HG02588 (cell line): ENCODE results near the gene TAOK2.
"Not testable (repeated sequence)": the region's sequence is repeated elsewhere in the genome, so short reads cannot be mapped to it uniquely, and the experiment has no call there.

Source experiments
- ATAC-seq: cut with Tn5 transposase; IDR thresholded peaks from one replicate; pipeline ENCODE4 v1.9.1; 2021; ENCODE audit warnings: mild to moderate bottlenecking, moderate library complexity; ENCODE audit not compliant: unreplicated experiment

Gene TAOK2

GRCh38 chr16:30018731-30019158, 45.1 kb downstream of the TAOK2 start:
- no peak for ATAC-seq

- no peak for ATAC-seq
Measured at GRCh38 chr16:30022887-30023286, 49.2 kb downstream of the TAOK2 start, which contains the start of gene C16orf92. Gene C16orf92, plus strand, starts transcription at chr16:30023198. Its CDS starts 143 bp downstream, at chr16:30023341.

- ATAC-seq: no peak
Measured at GRCh38 chr16:30023586-30023985, 49.9 kb downstream of the TAOK2 start.

- no peak for ATAC-seq
Measured at GRCh38 chr16:30024451-30024850, 50.8 kb downstream of the TAOK2 start.

- ATAC-seq: no peak
Measured at GRCh38 chr16:30025156-30025555, 51.5 kb downstream of the TAOK2 start.

- ATAC-seq: no peak
Measured at GRCh38 chr16:30025574-30025973, 51.9 kb downstream of the TAOK2 start.

GRCh38 chr16:30026449-30026848, 52.8 kb downstream of the TAOK2 start:
- no peak for ATAC-seq

GRCh38 chr16:30027588-30028437, 54.1 kb downstream of the TAOK2 start:
- ATAC-seq: no peak

GRCh38 chr16:30028438-30029076, 54.9 kb downstream of the TAOK2 start:
- ATAC-seq: no peak

GRCh38 chr16:30030011-30030685, 56.5 kb downstream of the TAOK2 start:
- no peak for ATAC-seq

- ATAC-seq: no peak
Measured at GRCh38 chr16:30030841-30031413, 57.3 kb downstream of the TAOK2 start, which contains the start of gene TLCD3B. Gene TLCD3B, minus strand, starts transcription at chr16:30031271. Its CDS starts 744 bp downstream, at chr16:30030527.

- ATAC-seq: no peak
Measured at GRCh38 chr16:30031477-30031918, 57.8 kb downstream of the TAOK2 start.

- no peak for ATAC-seq
Measured at GRCh38 chr16:30032083-30032819, 58.6 kb downstream of the TAOK2 start.

- no peak for ATAC-seq
Measured at GRCh38 chr16:30033270-30033669, 59.6 kb downstream of the TAOK2 start.

GRCh38 chr16:30040221-30040620, 66.6 kb downstream of the TAOK2 start:
- no peak for ATAC-seq

- not testable (repeated sequence) for ATAC-seq
Measured at GRCh38 chr16:30040690-30041089, 67.0 kb downstream of the TAOK2 start.

GRCh38 chr16:30041841-30042240, 68.2 kb downstream of the TAOK2 start:
- no peak for ATAC-seq
